Activated CD8-positive, alpha-beta memory T cell treated with anti-CD3 and anti-CD28 coated beads, Interleukin-2, amount 50 U/mL, for 1 hour (primary cell): ENCODE measurements around the gene GLI3.

Experiments
- DNase-seq: peaks from one replicate; pipeline ENCODE4 v3.0.0-alpha.2; 2020; ENCODE audit errors: extremely low read depth

The GLI3 gene

GRCh38 chr7:42236266-42236975, 588 bp downstream of the GLI3 start:
- DNase-seq, result no peak

- DNase-seq, result no peak
These were observed 1.3 kb downstream of the GLI3 start for GRCh38 chr7:42235741-42236161.

- no peak for DNase-seq
These were observed 2.3 kb downstream of the GLI3 start for GRCh38 chr7:42234736-42235135.

- no peak for DNase-seq
These were observed 3.2 kb downstream of the GLI3 start for GRCh38 chr7:42233695-42234331.

GRCh38 chr7:42233171-42233570, 3.8 kb downstream of the GLI3 start:
- no peak for DNase-seq

- no peak for DNase-seq
These were observed 4.7 kb downstream of the GLI3 start for GRCh38 chr7:42232275-42232674.

GRCh38 chr7:42231043-42231787, 5.8 kb downstream of the GLI3 start:
- DNase-seq, result no peak

- no peak for DNase-seq
These were observed 8.9 kb downstream of the GLI3 start for GRCh38 chr7:42227936-42228591.

- DNase-seq, result no peak
These were observed 9.5 kb downstream of the GLI3 start for GRCh38 chr7:42227541-42227935.

- no peak for DNase-seq
These were observed 10.0 kb downstream of the GLI3 start for GRCh38 chr7:42227021-42227420.

- no peak for DNase-seq
These were observed 10.6 kb downstream of the GLI3 start for GRCh38 chr7:42226354-42226941.

GRCh38 chr7:42224391-42225003, 12.5 kb downstream of the GLI3 start:
- no peak for DNase-seq

GRCh38 chr7:42222891-42223290, 14.1 kb downstream of the GLI3 start:
- no peak for DNase-seq

GRCh38 chr7:42222125-42222524, 14.9 kb downstream of the GLI3 start:
- no peak for DNase-seq

- DNase-seq, result no peak
These were observed 15.7 kb downstream of the GLI3 start for GRCh38 chr7:42221304-42221703.

GRCh38 chr7:42219447-42219846, 17.6 kb downstream of the GLI3 start:
- DNase-seq, result no peak

- DNase-seq, result no peak
These were observed 18.8 kb downstream of the GLI3 start for GRCh38 chr7:42218248-42218647.

GRCh38 chr7:42217548-42217947, 19.5 kb downstream of the GLI3 start:
- DNase-seq, result no peak

GRCh38 chr7:42217053-42217452, 20.0 kb downstream of the GLI3 start:
- DNase-seq, result no peak

GRCh38 chr7:42214060-42214679, 22.8 kb downstream of the GLI3 start:
- DNase-seq, result no peak

GRCh38 chr7:42213093-42213492, 23.9 kb downstream of the GLI3 start:
- DNase-seq, result no peak
